ENCODE results near the gene LEPROT. TPM values are rescaled to one million over a fixed set of nuclear protein-coding genes. Genes with fewer than 3 reads are reported as not detected.
A peak's percentile ranks its signal among the peaks of the same experiment; 100 is the strongest.

LEPROT gene
- total and polyA plus RNA-seq, 2 of the 8 experiments (the other 6 are each of a cell fraction or from before 2014, with no cell fraction given) = 25.7 to 27.2 TPM

- TF ChIP-seq, protein P1, sequence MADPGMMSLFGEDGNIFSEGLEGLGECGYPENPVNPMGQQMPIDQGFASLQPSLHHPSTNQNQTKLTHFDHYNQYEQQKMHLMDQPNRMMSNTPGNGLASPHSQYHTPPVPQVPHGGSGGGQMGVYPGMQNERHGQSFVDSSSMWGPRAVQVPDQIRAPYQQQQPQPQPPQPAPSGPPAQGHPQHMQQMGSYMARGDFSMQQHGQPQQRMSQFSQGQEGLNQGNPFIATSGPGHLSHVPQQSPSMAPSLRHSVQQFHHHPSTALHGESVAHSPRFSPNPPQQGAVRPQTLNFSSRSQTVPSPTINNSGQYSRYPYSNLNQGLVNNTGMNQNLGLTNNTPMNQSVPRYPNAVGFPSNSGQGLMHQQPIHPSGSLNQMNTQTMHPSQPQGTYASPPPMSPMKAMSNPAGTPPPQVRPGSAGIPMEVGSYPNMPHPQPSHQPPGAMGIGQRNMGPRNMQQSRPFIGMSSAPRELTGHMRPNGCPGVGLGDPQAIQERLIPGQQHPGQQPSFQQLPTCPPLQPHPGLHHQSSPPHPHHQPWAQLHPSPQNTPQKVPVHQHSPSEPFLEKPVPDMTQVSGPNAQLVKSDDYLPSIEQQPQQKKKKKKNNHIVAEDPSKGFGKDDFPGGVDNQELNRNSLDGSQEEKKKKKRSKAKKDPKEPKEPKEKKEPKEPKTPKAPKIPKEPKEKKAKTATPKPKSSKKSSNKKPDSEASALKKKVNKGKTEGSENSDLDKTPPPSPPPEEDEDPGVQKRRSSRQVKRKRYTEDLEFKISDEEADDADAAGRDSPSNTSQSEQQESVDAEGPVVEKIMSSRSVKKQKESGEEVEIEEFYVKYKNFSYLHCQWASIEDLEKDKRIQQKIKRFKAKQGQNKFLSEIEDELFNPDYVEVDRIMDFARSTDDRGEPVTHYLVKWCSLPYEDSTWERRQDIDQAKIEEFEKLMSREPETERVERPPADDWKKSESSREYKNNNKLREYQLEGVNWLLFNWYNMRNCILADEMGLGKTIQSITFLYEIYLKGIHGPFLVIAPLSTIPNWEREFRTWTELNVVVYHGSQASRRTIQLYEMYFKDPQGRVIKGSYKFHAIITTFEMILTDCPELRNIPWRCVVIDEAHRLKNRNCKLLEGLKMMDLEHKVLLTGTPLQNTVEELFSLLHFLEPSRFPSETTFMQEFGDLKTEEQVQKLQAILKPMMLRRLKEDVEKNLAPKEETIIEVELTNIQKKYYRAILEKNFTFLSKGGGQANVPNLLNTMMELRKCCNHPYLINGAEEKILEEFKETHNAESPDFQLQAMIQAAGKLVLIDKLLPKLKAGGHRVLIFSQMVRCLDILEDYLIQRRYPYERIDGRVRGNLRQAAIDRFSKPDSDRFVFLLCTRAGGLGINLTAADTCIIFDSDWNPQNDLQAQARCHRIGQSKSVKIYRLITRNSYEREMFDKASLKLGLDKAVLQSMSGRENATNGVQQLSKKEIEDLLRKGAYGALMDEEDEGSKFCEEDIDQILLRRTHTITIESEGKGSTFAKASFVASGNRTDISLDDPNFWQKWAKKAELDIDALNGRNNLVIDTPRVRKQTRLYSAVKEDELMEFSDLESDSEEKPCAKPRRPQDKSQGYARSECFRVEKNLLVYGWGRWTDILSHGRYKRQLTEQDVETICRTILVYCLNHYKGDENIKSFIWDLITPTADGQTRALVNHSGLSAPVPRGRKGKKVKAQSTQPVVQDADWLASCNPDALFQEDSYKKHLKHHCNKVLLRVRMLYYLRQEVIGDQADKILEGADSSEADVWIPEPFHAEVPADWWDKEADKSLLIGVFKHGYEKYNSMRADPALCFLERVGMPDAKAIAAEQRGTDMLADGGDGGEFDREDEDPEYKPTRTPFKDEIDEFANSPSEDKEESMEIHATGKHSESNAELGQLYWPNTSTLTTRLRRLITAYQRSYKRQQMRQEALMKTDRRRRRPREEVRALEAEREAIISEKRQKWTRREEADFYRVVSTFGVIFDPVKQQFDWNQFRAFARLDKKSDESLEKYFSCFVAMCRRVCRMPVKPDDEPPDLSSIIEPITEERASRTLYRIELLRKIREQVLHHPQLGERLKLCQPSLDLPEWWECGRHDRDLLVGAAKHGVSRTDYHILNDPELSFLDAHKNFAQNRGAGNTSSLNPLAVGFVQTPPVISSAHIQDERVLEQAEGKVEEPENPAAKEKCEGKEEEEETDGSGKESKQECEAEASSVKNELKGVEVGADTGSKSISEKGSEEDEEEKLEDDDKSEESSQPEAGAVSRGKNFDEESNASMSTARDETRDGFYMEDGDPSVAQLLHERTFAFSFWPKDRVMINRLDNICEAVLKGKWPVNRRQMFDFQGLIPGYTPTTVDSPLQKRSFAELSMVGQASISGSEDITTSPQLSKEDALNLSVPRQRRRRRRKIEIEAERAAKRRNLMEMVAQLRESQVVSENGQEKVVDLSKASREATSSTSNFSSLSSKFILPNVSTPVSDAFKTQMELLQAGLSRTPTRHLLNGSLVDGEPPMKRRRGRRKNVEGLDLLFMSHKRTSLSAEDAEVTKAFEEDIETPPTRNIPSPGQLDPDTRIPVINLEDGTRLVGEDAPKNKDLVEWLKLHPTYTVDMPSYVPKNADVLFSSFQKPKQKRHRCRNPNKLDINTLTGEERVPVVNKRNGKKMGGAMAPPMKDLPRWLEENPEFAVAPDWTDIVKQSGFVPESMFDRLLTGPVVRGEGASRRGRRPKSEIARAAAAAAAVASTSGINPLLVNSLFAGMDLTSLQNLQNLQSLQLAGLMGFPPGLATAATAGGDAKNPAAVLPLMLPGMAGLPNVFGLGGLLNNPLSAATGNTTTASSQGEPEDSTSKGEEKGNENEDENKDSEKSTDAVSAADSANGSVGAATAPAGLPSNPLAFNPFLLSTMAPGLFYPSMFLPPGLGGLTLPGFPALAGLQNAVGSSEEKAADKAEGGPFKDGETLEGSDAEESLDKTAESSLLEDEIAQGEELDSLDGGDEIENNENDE (IDR thresholded peaks at IDR 0.05; ENCODE audit: insufficient replicate concordance, low read length) = no peak
- peak; percentile 6; the same call in 1 of the 2 replicates for TF ChIP-seq TEAD4 (IDR thresholded peaks at IDR 0.05; ENCODE audit: low read depth, low read length)
- TF ChIP-seq CREB1 (IDR thresholded peaks at IDR 0.05) = no peak
- no peak for TF ChIP-seq RNF2 (IDR thresholded peaks at IDR 0.05; ENCODE audit: borderline replicate concordance, low read depth, low read length, missing control alignments, poor library complexity, severe bottlenecking)
- TF ChIP-seq NANOG (IDR thresholded peaks at IDR 0.05; ENCODE audit: insufficient read depth, low read depth, low read length, poor library complexity, severe bottlenecking) = no peak
- 0 out of 2 replicates have a peak, but pooled peaks have one; percentile 24 for TF ChIP-seq SP1 (IDR thresholded peaks at IDR 0.05; ENCODE audit: low read depth, low read length)
- no peak for TF ChIP-seq YY1 (IDR thresholded peaks at IDR 0.05; ENCODE audit: low read depth, low read length)
- TF ChIP-seq SP4 (IDR thresholded peaks at IDR 0.05; ENCODE audit: low read length) = no peak
- TF ChIP-seq GABPA (IDR thresholded peaks at IDR 0.05; ENCODE audit: borderline replicate concordance, insufficient read depth, low read length) = no peak
Observed at GRCh38 chr1:65395887-65396612, 24.4 kb upstream of the LEPROT start (continued).

Data from H1 (cell line).